Effector CD8-positive, alpha-beta T cell (primary cell): Measurements from ENCODE around the gene DNM3.

Experiments
- DNase-seq: peaks from one replicate; lab custom pipeline; 2025; lab: John Stamatoyannopoulos, UW

DNM3 gene

DNA sequence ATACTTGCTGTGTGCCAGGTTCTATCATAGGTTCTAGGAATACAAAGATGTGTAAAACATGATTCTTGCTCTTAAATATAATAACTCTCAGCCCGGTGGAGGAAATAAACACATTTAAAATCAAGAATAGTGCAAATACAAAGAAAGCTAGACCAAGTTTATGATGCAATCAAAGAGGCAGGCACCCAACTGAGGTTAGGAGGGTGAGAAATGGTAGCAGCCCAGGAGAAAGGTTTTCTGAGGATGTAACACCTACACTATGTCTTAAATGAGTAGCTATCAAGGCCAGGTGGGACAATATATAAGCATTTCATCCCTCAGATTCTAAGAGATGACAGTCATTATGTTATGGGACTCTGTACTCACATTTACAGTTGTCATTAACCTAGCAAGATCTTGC lies 612.3 kb downstream of the DNM3 start:
- no peak for DNase-seq

GRCh38 chr1:172455451-172455850 lies 614.2 kb downstream of the DNM3 start:
- no peak for DNase-seq

DNA sequence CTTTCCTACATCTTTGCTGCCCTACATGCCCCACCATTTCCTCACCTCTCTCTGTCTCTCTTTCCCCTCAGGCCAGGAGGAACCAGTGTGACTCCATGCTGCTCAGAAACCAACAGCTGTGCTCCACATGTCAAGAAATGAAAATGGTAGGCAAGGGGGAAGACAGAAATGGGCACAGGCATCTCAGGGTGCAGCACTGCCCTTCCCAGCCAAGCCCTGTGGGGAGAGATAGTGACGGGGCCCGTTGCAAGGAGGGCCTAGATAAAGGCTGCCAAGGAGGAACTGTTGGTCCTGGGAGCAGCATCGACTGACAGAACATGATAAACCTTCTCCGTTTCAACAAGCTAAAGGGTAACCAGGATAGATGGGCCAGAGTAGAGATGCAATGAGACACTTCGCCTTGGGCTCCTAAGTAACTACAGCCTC lies 615.1 kb downstream of the DNM3 start:
- DNase-seq: no peak

GRCh38 chr1:172457479-172458130 lies 616.3 kb downstream of the DNM3 start:
- DNase-seq: no peak

DNA sequence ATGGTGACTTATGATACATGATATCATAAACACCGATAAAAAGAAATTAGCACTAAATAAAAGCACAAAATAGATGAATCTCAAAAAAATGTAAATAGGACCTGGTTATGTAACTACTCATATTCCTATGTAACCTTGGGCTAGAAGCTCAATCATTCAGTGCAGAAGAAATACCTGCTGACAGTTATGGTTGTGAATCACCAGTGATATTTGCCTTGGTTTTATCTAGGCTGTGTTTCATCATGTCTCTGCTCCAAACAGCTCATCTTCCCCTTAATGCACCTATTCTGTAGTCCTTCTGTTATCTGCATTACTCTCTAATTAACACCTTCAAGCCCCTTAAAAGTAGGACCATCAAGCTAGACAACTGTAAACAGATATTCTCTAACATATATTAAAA lies 618.9 kb downstream of the DNM3 start:
- no peak for DNase-seq

DNA sequence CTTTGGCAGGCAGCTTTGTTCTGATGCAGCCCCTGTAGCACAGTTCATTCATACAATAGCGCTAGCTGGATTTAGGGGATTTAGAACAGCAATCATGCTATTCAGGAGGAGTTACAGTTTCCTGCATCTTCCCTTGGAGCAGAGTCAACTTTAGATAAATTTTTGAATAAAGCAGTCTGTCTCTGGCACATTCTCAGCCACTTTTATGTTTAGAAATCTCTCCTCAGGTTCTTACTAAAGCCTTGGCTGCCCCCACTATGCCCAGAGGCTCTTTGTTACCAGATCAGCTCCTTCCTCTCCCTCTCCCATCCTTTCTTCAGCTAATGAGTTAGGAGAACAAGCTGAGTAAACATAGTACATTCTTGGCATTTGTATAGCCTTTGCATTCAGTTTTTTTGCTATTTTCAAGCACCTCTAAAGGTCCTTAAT lies 619.6 kb downstream of the DNM3 start:
- no peak for DNase-seq
